K562 (cell line): ENCODE measurements around the gene ZFYVE1. TPM values are rescaled to one million over a fixed set of nuclear protein-coding genes. Genes with fewer than 3 reads are reported as not detected.

Source experiments
- ATAC-seq: fragments of 200-7000 bp; cut with Tn5 transposase; 3 replicates; pipeline ENCODE4 v1.9.1; 2020; ENCODE audit warnings: moderate library complexity
- BruUV-seq: library from RNA; stranded (reverse); fragments of 400-500 nt; replicated peaks from 2 replicates; lab custom pipeline; 2021; lab: Mats Ljungman, UMichigan
- CTCF ChIA-PET: fragments of 300-600 bp; formaldehyde crosslinking; extraction: SDS; loops from one replicate; lab custom pipeline; 2021; ENCODE audit warnings: low intra/inter-chr PET ratio; lab: Yijun Ruan, JAX
- POLR2A ChIA-PET: fragments of 300-600, 350-650 bp; sonication (Branson Sonifier 250); formaldehyde crosslinking; extraction: SDS; loops from one replicate; lab custom pipeline; 2021; ENCODE audit warnings: antibody characterized with exemption, inconsistent platforms; lab: Yijun Ruan, JAX
- DNase-seq, 4 experiments: peaks; one replicate each; pipeline versions ENCODE4 v3.0.0 to v3.0.0-alpha.2; 2011 to 2018; ENCODE audit warnings: low spot score in 3 of 4, mixed read lengths in 3 of 4; ENCODE audit errors: extremely low read depth in 1 of 4
- FAIRE-seq: peaks from 2 replicates; lab custom pipeline; 2011; peaks lifted over from hg19 to GRCh38; lab: Jason Lieb, UNC
- H2AFZ ChIP-seq: 2 replicates; pipeline ENCODE4 v1.6.0; 2011; ENCODE audit warnings: low read depth, low read length, control low read depth, inconsistent platforms
- H3K27ac ChIP-seq: fragments of 200-600 bp; 3 replicates; pipeline ENCODE4 v1.8.0; 2011; ENCODE audit warnings: low read depth, mild to moderate bottlenecking, control low read depth, inconsistent platforms, low read length, moderate library complexity, mixed read lengths; ENCODE audit errors: extremely low read depth
- H3K27me3 ChIP-seq, 2 experiments: fragments of 300-600 bp in 1 of 2; 2 replicates in 1 of 2; 3 replicates in 1 of 2; pipeline versions ENCODE4 v1.6.0 to v1.8.0; 2011; ENCODE audit warnings: inconsistent platforms in 2 of 2, low read length in 2 of 2, mild to moderate bottlenecking in 1 of 2, mixed read lengths in 1 of 2, moderate library complexity in 1 of 2; ENCODE audit not compliant: control insufficient read depth in 2 of 2, insufficient read depth in 2 of 2
- H3K36me3 ChIP-seq: fragments of 300-600 bp; 3 replicates; pipeline ENCODE4 v1.8.0; 2011; ENCODE audit warnings: mild to moderate bottlenecking, low read length, inconsistent platforms; ENCODE audit not compliant: control insufficient read depth, insufficient read depth
- H3K4me1 ChIP-seq, 2 experiments: fragments of 200-600 bp in 1 of 2; replicated peaks in 1 of 2; 2 replicates in 1 of 2; 3 replicates in 1 of 2; pipeline versions ENCODE4 v1.5.1 to v1.8.0; 2011; ENCODE audit warnings: inconsistent platforms in 2 of 2, low read length in 2 of 2, mild to moderate bottlenecking in 1 of 2, mixed read lengths in 1 of 2, moderate library complexity in 1 of 2; ENCODE audit not compliant: control insufficient read depth in 2 of 2, insufficient read depth in 2 of 2
- H3K4me2 ChIP-seq: 2 replicates; pipeline ENCODE4 v1.6.1; 2011; ENCODE audit warnings: low read length, control low read depth, inconsistent platforms, mixed read lengths; ENCODE audit not compliant: insufficient read depth
- H3K4me3 ChIP-seq: fragments of 200-600 bp; sonication (generic), shearing (Covaris generic); 2 replicates; pipeline ENCODE4 v1.5.1; 2016; ENCODE audit warnings: control low read depth, inconsistent platforms
- H3K79me2 ChIP-seq: fragments of 200-600 bp; 3 replicates; pipeline ENCODE4 v1.8.0; 2011; ENCODE audit warnings: low read length, inconsistent platforms; ENCODE audit not compliant: control insufficient read depth, insufficient read depth
- H3K9ac ChIP-seq, 2 experiments: 2 replicates each; pipeline versions ENCODE4 v1.6.0 to v1.6.1; 2011; ENCODE audit warnings: low read depth in 2 of 2, low read length in 2 of 2, control low read depth in 1 of 2, inconsistent platforms in 1 of 2, mild to moderate bottlenecking in 1 of 2, mixed read lengths in 1 of 2; ENCODE audit not compliant: insufficient read depth in 1 of 2
- H3K9me1 ChIP-seq: one replicate; pipeline ENCODE4 v1.6.0; 2011; ENCODE audit warnings: inconsistent platforms, mild to moderate bottlenecking, low read length, moderate library complexity; ENCODE audit not compliant: control insufficient read depth, insufficient read depth
- H3K9me3 ChIP-seq: replicated peaks from 2 replicates; pipeline ENCODE4 v1.5.1; 2011; ENCODE audit warnings: low read depth, low read length, inconsistent platforms; ENCODE audit not compliant: control insufficient read depth, insufficient read depth
- H4K20me1 ChIP-seq: replicated peaks from 2 replicates; pipeline ENCODE4 v1.6.1; 2011; ENCODE audit warnings: low read length, inconsistent platforms, mixed read lengths; ENCODE audit not compliant: control insufficient read depth, insufficient read depth
- BHLHE40 ChIP-seq: IDR thresholded peaks from 2 replicates; pipeline ENCODE4 v1.6.1; 2011; ENCODE audit warnings: low read length, improper control_type of control experiment
- CBFB ChIP-seq: sonication (generic); formaldehyde crosslinking; IDR thresholded peaks from 2 replicates; pipeline ENCODE4 v1.4.0; 2020; ENCODE audit warnings: mild to moderate bottlenecking, missing genetic modification reagents
- CBX5 ChIP-seq: IDR thresholded peaks from 2 replicates; pipeline ENCODE4 v1.6.1; 2014; ENCODE audit warnings: low read depth, borderline replicate concordance
- KDM1A ChIP-seq, 2 experiments: fragments of 450-650 bp; IDR thresholded peaks; 2 replicates each; pipeline ENCODE4 v1.6.1; 2016; ENCODE audit warnings: mild to moderate bottlenecking in 2 of 2
- NFE2 ChIP-seq: IDR thresholded peaks from 2 replicates; pipeline ENCODE4 v1.6.1; 2014; ENCODE audit warnings: antibody characterized with exemption, low read depth
- PML ChIP-seq: IDR thresholded peaks from 2 replicates; pipeline ENCODE4 v1.6.1; 2012; ENCODE audit warnings: low read length, inconsistent platforms
- POLR2AphosphoS2 ChIP-seq: IDR thresholded peaks from 2 replicates; pipeline ENCODE4 v1.6.1; 2012; ENCODE audit warnings: low read length, improper control_type of control experiment
- RFX7 ChIP-seq: fragments of 250-450 bp; sonication (Bioruptor Pico); IDR thresholded peaks from 2 replicates; pipeline ENCODE4 v1.5.1; 2021; ENCODE audit warnings: mild to moderate bottlenecking
- ZNF217 ChIP-seq: sonication (generic); formaldehyde crosslinking; IDR thresholded peaks from 2 replicates; pipeline ENCODE4 v1.8.0; 2022; ENCODE audit warnings: mild to moderate bottlenecking, missing genetic modification reagents
- ZNF592 ChIP-seq: fragments of 450-650 bp; IDR thresholded peaks from 2 replicates; pipeline ENCODE4 v1.6.1; 2017; ENCODE audit warnings: antibody characterized with exemption, mild to moderate bottlenecking
- WGBS: fragments of 100-300 bp; shearing (Covaris generic); methylation state at CpG from one replicate; pipeline ENCODE4 v1.1.6; 2016; ENCODE audit warnings: low coverage, mixed read lengths; ENCODE audit not compliant: insufficient coverage; ENCODE audit errors: missing lambda C conversion rate; 5-methylcytosine and 5-hydroxymethylcytosine counted together
- in situ Hi-C: fragments of 300-500 bp; cut with MboI; formaldehyde crosslinking; loops from 4 replicates; pipeline ENCODE4 v1.15.0; 2018; ENCODE audit warnings: inconsistent platforms, mixed read lengths
- intact Hi-C: fragments of 100-400 bp; cut with micrococcal nuclease; formaldehyde crosslinking; loops from 2 replicates; pipeline ENCODE4 v1.14.2; 2022
- polyA plus RNA-seq, 8 experiments: library from polyadenylated mRNA; depleted of rRNA in 4 of 8; stranded (reverse) in 5 of 8; unstranded in 3 of 8; fragments of >200 nt; fragmentation: Nextera tagmentation in 2 of 8; fragmentation: Illumina TruSeq in 1 of 8; extraction: Ambion mirVana in 2 of 8; extraction: Trizol in 1 of 8; gene quantifications; 2 replicates each; pipeline versions ENCODE4 v1.2.1 to v1.2.3, GENCODE V29; 2011 to 2014; ENCODE audit warnings: inconsistent platforms in 1 of 8, missing spikeins in 1 of 8
- total RNA-seq, 7 experiments: library from RNA; depleted of rRNA in 6 of 7; stranded (reverse); fragments of >200 nt in 6 of 7; fragmentation: Illumina TruSeq in 2 of 7; extraction: Trizol in 2 of 7; gene quantifications; 2 replicates each; pipeline versions ENCODE4 v1.2.1 to v1.2.3, GENCODE V29; 2011 to 2021; ENCODE audit warnings: low replicate concordance in 1 of 7

The ZFYVE1 gene
- total and polyA plus RNA-seq, 9 of the 15 experiments (the other 6 are each of a cell fraction or from before 2014, with no cell fraction given): 0.62 to 5.5 (median 3.4) TPM

GRCh38 chr14:73049428-73049827 is 22.5 kb upstream of the ZFYVE1 start:
- in situ Hi-C loops (loop anchor here (25.0 kb wide), 1 partner anchor 413 kb away; the partner anchor contains the start of gene NUMB), intact Hi-C loops (no loop called here)
- Histone ChIP-seq H2AFZ (0 out of 2 replicates have a peak overlapping the region, but pooled peaks have one; percentile 44), H3K4me1 (no peaks in the 10 kb centered on the region; a peak in 1 of 5 replicates), H3K27me3 (no peaks in the 10 kb centered on the region), H4K20me1 (no peaks in the 10 kb centered on the region), H3K36me3 (no peaks in the 10 kb centered on the region), H3K9ac (no peak overlapping the region), H3K9me1 (no peaks in the 10 kb centered on the region), H3K9me3 (no peaks in the 10 kb centered on the region), H3K27ac (no peak overlapping the region), H3K4me2 (no peak overlapping the region), H3K4me3 (no peak overlapping the region), H3K79me2 (no peaks in the 10 kb centered on the region)
- BruUV-seq: no TSS peak
- 18% methylated on average over 3 of the region's 4 CpGs for WGBS
- ATAC-seq: no peak
- no peak for FAIRE-seq
- DNase-seq: no peak
- POLR2A ChIA-PET: interaction anchor here (0.8 kb wide), 1 partner anchor 9 kb away, joined by 4 read pairs; the partner anchor contains the start of gene RBM25
- CTCF ChIA-PET: interaction anchor here (0.7 kb wide), 1 partner anchor 111 kb away, joined by 3 read pairs; no protein-coding TSS in a partner anchor
- TF ChIP-seq BHLHE40: peak; percentile 20; the same call in 1 of the 2 replicates
- no peak for TF ChIP-seq NFE2
- TF ChIP-seq KDM1A (IDR thresholded peaks at IDR 0.05): peak in 1 of 2 experiments; percentile 28; a peak in 1 of 4 replicates
- TF ChIP-seq, all 486 proteins: peak for 2

GRCh38 chr14:73047808-73048207 is 20.9 kb upstream of the ZFYVE1 start:
- no peak overlapping the region for H3K4me2 ChIP-seq
- H3K9me1 ChIP-seq: no peaks in the 10 kb centered on the region
- ATAC-seq (no peak), FAIRE-seq (no peak), DNase-seq (no peak)
- intact Hi-C loops: no loop called here
- no peaks in the 10 kb centered on the region for H4K20me1 ChIP-seq
- BruUV-seq: no TSS peak
- CTCF ChIA-PET: no interaction called here
- no peak overlapping the region for H3K27ac ChIP-seq
- in situ Hi-C loops: loop anchor here (25.0 kb wide), 1 partner anchor 414 kb away; the partner anchor contains the start of gene NUMB
- WGBS: 87% methylated on average over 1 of the region's 1 CpG
- no peaks in the 10 kb centered on the region for H3K36me3 ChIP-seq
- H2AFZ ChIP-seq: peak overlapping the region; percentile 42
- H3K79me2 ChIP-seq: no peaks in the 10 kb centered on the region
- H3K4me1 ChIP-seq: no peaks in the 10 kb centered on the region; a peak in 1 of 5 replicates
- POLR2A ChIA-PET: no interaction called here
- no peak overlapping the region for H3K4me3 ChIP-seq
- H3K9ac ChIP-seq: no peak overlapping the region
- no peaks in the 10 kb centered on the region for H3K27me3 ChIP-seq
- no peaks in the 10 kb centered on the region for H3K9me3 ChIP-seq
- TF ChIP-seq POLR2AphosphoS2 (no peak), CBFB (CRISPR knock-in tag) (no peak), CBX5 (no peak), ZNF217 (CRISPR knock-in tag) (no peak), ZNF592 (no peak), PML (no peak), RFX7 (CRISPR knock-in tag) (no peak)
